Thyroid gland (tissue), 4 donors: Measurements from ENCODE around the gene ING1.

Experiments used
- POLR2A ChIP-seq, 2 donors: fragments of 450-650 bp; IDR thresholded peaks; one replicate each; pipeline ENCODE4 v1.6.1; 2017; ENCODE audit warnings: antibody characterized with exemption in 2 of 2, mild to moderate bottlenecking in 2 of 2, moderate library complexity in 1 of 2
- TF ChIP-seq, protein P1 (sequence below), 6 experiments: fragments of 200-600 bp in 3 of 6; fragments of 450-650 bp in 3 of 6; sonication (generic) in 3 of 6; IDR thresholded peaks; one replicate each; pipeline ENCODE4 v1.5.1; 2016 to 2019; ENCODE audit warnings: antibody characterized with exemption in 6 of 6, mild to moderate bottlenecking in 2 of 6, inconsistent platforms in 1 of 6, moderate library complexity in 1 of 6

- TF ChIP-seq, protein P1, sequence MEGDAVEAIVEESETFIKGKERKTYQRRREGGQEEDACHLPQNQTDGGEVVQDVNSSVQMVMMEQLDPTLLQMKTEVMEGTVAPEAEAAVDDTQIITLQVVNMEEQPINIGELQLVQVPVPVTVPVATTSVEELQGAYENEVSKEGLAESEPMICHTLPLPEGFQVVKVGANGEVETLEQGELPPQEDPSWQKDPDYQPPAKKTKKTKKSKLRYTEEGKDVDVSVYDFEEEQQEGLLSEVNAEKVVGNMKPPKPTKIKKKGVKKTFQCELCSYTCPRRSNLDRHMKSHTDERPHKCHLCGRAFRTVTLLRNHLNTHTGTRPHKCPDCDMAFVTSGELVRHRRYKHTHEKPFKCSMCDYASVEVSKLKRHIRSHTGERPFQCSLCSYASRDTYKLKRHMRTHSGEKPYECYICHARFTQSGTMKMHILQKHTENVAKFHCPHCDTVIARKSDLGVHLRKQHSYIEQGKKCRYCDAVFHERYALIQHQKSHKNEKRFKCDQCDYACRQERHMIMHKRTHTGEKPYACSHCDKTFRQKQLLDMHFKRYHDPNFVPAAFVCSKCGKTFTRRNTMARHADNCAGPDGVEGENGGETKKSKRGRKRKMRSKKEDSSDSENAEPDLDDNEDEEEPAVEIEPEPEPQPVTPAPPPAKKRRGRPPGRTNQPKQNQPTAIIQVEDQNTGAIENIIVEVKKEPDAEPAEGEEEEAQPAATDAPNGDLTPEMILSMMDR (IDR thresholded peaks at IDR 0.05), result no peak
- TF ChIP-seq POLR2A (IDR thresholded peaks at IDR 0.05), result no peak
Observed at GRCh38 chr13:110696776-110697175, 16.7 kb upstream of the ING1 start.
